CD4-positive, alpha-beta memory T cell (primary cell): Measurements from ENCODE around the gene TCF15. TPM values are rescaled to one million over a fixed set of nuclear protein-coding genes. Genes with fewer than 3 reads are reported as not detected.

ENCODE experiments used
- CTCF ChIA-PET: fragments of 350-600 bp; sonication (Branson Sonifier 250); formaldehyde crosslinking; loops from one replicate; lab custom pipeline; 2021; ENCODE audit warnings: inconsistent platforms; ENCODE audit not compliant: partially characterized antibody; lab: Charles Lee
- POLR2A ChIA-PET: fragments of 350-600 bp; sonication (Branson Sonifier 250); formaldehyde crosslinking; loops from one replicate; lab custom pipeline; 2021; ENCODE audit not compliant: partially characterized antibody; lab: Charles Lee
- DNase-seq, 5 donors: peaks; one replicate each; pipeline versions ENCODE4 v3.0.0 to v3.0.0-alpha.2; 2020 to 2022; ENCODE audit warnings: mixed read lengths in 1 of 5
- H3K27ac ChIP-seq: one replicate; pipeline ENCODE4 v1.7.0; 2013; ENCODE audit warnings: low read depth, low read length
- H3K27me3 ChIP-seq: 2 replicates; pipeline ENCODE4 v1.7.0; 2013; ENCODE audit warnings: mild to moderate bottlenecking, low read length, moderate library complexity; ENCODE audit not compliant: insufficient read depth
- H3K36me3 ChIP-seq: 2 replicates; pipeline ENCODE4 v1.7.0; 2013; ENCODE audit warnings: mild to moderate bottlenecking, low read length, moderate library complexity; ENCODE audit not compliant: insufficient read depth
- H3K4me1 ChIP-seq: 2 replicates; pipeline ENCODE4 v1.7.0; 2013; ENCODE audit warnings: mild to moderate bottlenecking, low read length, moderate library complexity; ENCODE audit not compliant: insufficient read depth
- H3K4me3 ChIP-seq, 2 donors: one replicate each; pipeline ENCODE4 v1.7.0; 2013; ENCODE audit warnings: low read length in 2 of 2, mild to moderate bottlenecking in 1 of 2
- H3K9me3 ChIP-seq, 2 donors: one replicate each; pipeline ENCODE4 v1.7.0; 2013; ENCODE audit warnings: low read length in 2 of 2, control low read depth in 1 of 2; ENCODE audit not compliant: control insufficient read depth in 1 of 2
- H3K27ac Mint-ChIP-seq, 7 donors: one replicate each; pipeline ENCODE4 v1.8.0; 2020 to 2021; ENCODE audit warnings: mixed read lengths in 7 of 7, mild to moderate bottlenecking in 6 of 7, inconsistent platforms in 3 of 7, moderate library complexity in 3 of 7
- H3K27me3 Mint-ChIP-seq, 2 donors: one replicate each; pipeline ENCODE4 v1.8.0; 2020 to 2021; ENCODE audit warnings: mixed read lengths in 2 of 2
- H3K36me3 Mint-ChIP-seq, 2 donors: one replicate each; pipeline ENCODE4 v1.8.0; 2020 to 2021; ENCODE audit warnings: mixed read lengths in 2 of 2, inconsistent platforms in 1 of 2, mild to moderate bottlenecking in 1 of 2
- H3K4me1 Mint-ChIP-seq, 4 donors: one replicate each; pipeline ENCODE4 v1.8.0; 2020 to 2021; ENCODE audit warnings: mixed read lengths in 4 of 4, mild to moderate bottlenecking in 1 of 4
- H3K4me3 Mint-ChIP-seq, 8 donors: one replicate each; pipeline ENCODE4 v1.8.0; 2020 to 2021; ENCODE audit warnings: mixed read lengths in 8 of 8, mild to moderate bottlenecking in 7 of 8, moderate library complexity in 6 of 8, inconsistent platforms in 3 of 8
- H3K9me3 Mint-ChIP-seq, 8 donors: one replicate each; pipeline ENCODE4 v1.8.0; 2020 to 2021; ENCODE audit warnings: mixed read lengths in 8 of 8, mild to moderate bottlenecking in 5 of 8, inconsistent platforms in 3 of 8, moderate library complexity in 1 of 8
- intact Hi-C: fragments of 100-400 bp; cut with micrococcal nuclease; formaldehyde crosslinking; loops from one replicate; pipeline ENCODE4 v1.15.1; 2023
- polyA plus RNA-seq, 2 donors: library from polyadenylated mRNA; unstranded; fragments of 300-500 nt; fragmentation: Illumina TruSeq; gene quantifications; one replicate each; pipeline ENCODE4 v1.2.3, GENCODE V29; 2021
- total RNA-seq, 2 experiments: library from RNA; stranded (reverse); gene quantifications; one replicate each; pipeline ENCODE4 v1.2.3, GENCODE V29; 2021

TCF15 gene
- total and polyA plus RNA-seq, 4 experiments from 2014 or later, result not detected

DNA sequence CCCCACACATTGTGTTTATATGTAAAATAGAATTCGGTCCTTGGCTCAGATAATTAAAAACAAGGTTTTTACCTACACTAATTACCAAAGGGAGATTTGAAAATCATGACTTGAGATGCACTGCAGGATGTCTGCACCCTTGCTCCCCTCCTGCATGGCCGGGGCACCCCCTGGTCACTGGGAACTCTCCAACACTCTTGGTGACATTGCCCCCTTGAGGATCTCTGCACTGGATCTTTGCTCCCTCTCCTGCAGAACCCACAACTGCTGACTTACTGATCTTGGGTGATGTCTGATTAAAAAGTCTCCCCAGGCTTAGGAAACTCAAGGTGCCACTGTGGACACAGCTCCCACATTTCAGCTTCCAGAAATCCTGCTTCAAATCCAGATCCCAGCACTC is 49.4 kb downstream of the TCF15 start:
- DNase-seq, result no peak
- Histone ChIP-seq H3K27ac (no peak overlapping the region), H3K4me1 (no peaks in the 10 kb centered on the region), H3K4me3 (no peak overlapping the region), H3K27me3 (no peaks in the 10 kb centered on the region), H3K9me3 (no peaks in the 10 kb centered on the region), H3K36me3 (no peaks in the 10 kb centered on the region)
- Mint-ChIP-seq H3K9me3 (no peaks in the 10 kb centered on the region), H3K4me3 (no peak overlapping the region), H3K27me3 (peaks cover 9 to 22% of the 10 kb centered on the region in 2 donors), H3K27ac (no peak overlapping the region), H3K4me1 (peaks cover 0 to 5% (median 2%) of the 10 kb centered on the region in 4 donors), H3K36me3 (no peaks in the 10 kb centered on the region)
- intact Hi-C loops, result loop anchor here (1.0 to 10.0 kb wide), 3 partner anchors 85 to 174 kb away; no protein-coding TSS in a partner anchor
- ChIA-PET POLR2A (no interaction called here), CTCF (interaction anchor here (1.1 kb wide), 1 partner anchor 52 kb away, joined by 3 read pairs; no protein-coding TSS in a partner anchor)

- DNase-seq, result no peak
- CTCF ChIA-PET, result no interaction called here
- POLR2A ChIA-PET, result no interaction called here
- H3K27ac ChIP-seq, result no peak overlapping the region
- Mint-ChIP-seq H3K27me3 (peaks cover 21 to 29% of the 10 kb centered on the region in 2 donors), H3K4me3 (peak overlapping the region in 1 of 8 donors; percentile 24), H3K9me3 (no peaks in the 10 kb centered on the region), H3K4me1 (peaks cover 0 to 5% (median 2%) of the 10 kb centered on the region in 4 donors), H3K27ac (no peak overlapping the region), H3K36me3 (no peaks in the 10 kb centered on the region)
- H3K4me1 ChIP-seq, result no peaks in the 10 kb centered on the region
- H3K9me3 ChIP-seq, result no peaks in the 10 kb centered on the region
- no peaks in the 10 kb centered on the region for H3K27me3 ChIP-seq
- no peak overlapping the region for H3K4me3 ChIP-seq
- no peaks in the 10 kb centered on the region for H3K36me3 ChIP-seq
- intact Hi-C loops, result no loop called here
These were observed 52.0 kb downstream of the TCF15 start for GRCh38 chr20:558117-558516.

- Mint-ChIP-seq H3K4me1 (peaks cover 0 to 5% (median 2%) of the 10 kb centered on the region in 4 donors), H3K27me3 (peaks cover 26 to 32% of the 10 kb centered on the region in 2 donors), H3K36me3 (no peaks in the 10 kb centered on the region), H3K27ac (peak overlapping the region in 1 of 7 donors; percentile 17), H3K4me3 (no peak overlapping the region), H3K9me3 (no peaks in the 10 kb centered on the region)
- ChIA-PET POLR2A (no interaction called here), CTCF (no interaction called here)
- H3K27me3 ChIP-seq, result no peaks in the 10 kb centered on the region
- no peaks in the 10 kb centered on the region for H3K4me1 ChIP-seq
- no peak overlapping the region for H3K4me3 ChIP-seq
- no peaks in the 10 kb centered on the region for H3K9me3 ChIP-seq
- H3K27ac ChIP-seq, result no peak overlapping the region
- no peak for DNase-seq
- intact Hi-C loops, result no loop called here
- H3K36me3 ChIP-seq, result no peaks in the 10 kb centered on the region
These were observed 53.1 kb downstream of the TCF15 start for GRCh38 chr20:556984-557383.

DNA sequence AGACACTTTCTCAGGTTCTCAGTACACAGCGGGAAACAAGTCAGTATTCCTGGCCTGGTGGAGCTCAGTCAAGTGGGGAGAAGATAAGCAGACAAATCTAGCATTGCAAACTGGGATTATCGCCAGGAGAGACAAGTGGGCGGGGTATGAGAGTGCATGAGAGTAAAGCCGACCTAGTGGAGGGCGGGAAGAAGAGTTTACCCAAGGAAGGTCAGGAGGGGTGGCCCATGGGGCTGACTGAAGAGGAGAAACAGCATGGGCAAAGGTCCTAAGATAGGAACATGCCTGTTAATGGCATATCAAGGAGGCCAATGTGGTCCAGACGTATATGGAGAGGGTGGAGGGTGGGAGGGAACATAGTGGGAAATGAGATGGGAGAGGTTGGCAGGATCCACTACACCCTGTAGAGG is 54.1 kb downstream of the TCF15 start:
- no peaks in the 10 kb centered on the region for H3K9me3 ChIP-seq
- no peak overlapping the region for H3K4me3 Mint-ChIP-seq
- H3K27ac ChIP-seq, result no peak overlapping the region
- peaks cover 0 to 2% (median 0%) of the 10 kb centered on the region in 8 donors for H3K9me3 Mint-ChIP-seq
- H3K4me1 Mint-ChIP-seq, result no peaks in the 10 kb centered on the region
- intact Hi-C loops, result no loop called here
- no peak for DNase-seq
- H3K4me1 ChIP-seq, result no peaks in the 10 kb centered on the region
- ChIA-PET CTCF (no interaction called here), POLR2A (no interaction called here)
- peaks cover 29 to 32% of the 10 kb centered on the region in 2 donors for H3K27me3 Mint-ChIP-seq
- no peaks in the 10 kb centered on the region for H3K27me3 ChIP-seq
- no peak overlapping the region for H3K4me3 ChIP-seq
- H3K36me3 ChIP-seq, result no peaks in the 10 kb centered on the region
- peak overlapping the region in 1 of 7 donors; percentile 26 for H3K27ac Mint-ChIP-seq
- no peaks in the 10 kb centered on the region for H3K36me3 Mint-ChIP-seq

Other genes starting within 250 kb of the TCF15 start
- gene TRIB3, start 229.5 kb downstream of the TCF15 start, total RNA-seq, result 1 to 10 TPM; 7.2 to 8.1 TPM
- gene TRIB3, start 229.5 kb downstream of the TCF15 start, polyA plus RNA-seq, result 10 to 100 TPM in 1 of 2 donors, 1 to 10 TPM in 1; 8.7 to 12.4 TPM
- 100 to 1,000 TPM; 109 to 118 TPM for gene RBCK1, start 202.0 kb downstream of the TCF15 start, total RNA-seq
- 10 to 100 TPM; 75.2 to 84.4 TPM for gene RBCK1, start 202.0 kb downstream of the TCF15 start, polyA plus RNA-seq
- 10 to 100 TPM; 42.1 to 42.9 TPM for gene TBC1D20, start 147.8 kb downstream of the TCF15 start, total RNA-seq
- 10 to 100 TPM; 19.3 to 22.8 TPM for gene TBC1D20, start 147.8 kb downstream of the TCF15 start, polyA plus RNA-seq
- 10 to 100 TPM; 81.6 to 87.8 TPM for gene CSNK2A1, start 66.5 kb downstream of the TCF15 start, total RNA-seq
- 10 to 100 TPM; 45.2 to 48.2 TPM for gene CSNK2A1, start 66.5 kb downstream of the TCF15 start, polyA plus RNA-seq
- 1 to 10 TPM; 6.9 to 7.4 TPM for gene SRXN1, start 42.9 kb upstream of the TCF15 start, total RNA-seq
- gene SRXN1, start 42.9 kb upstream of the TCF15 start, polyA plus RNA-seq, result 10 to 100 TPM; 10.4 to 17.2 TPM
- gene SCRT2, start 65.5 kb upstream of the TCF15 start, total RNA-seq, result not detected
- not detected for gene SCRT2, start 65.5 kb upstream of the TCF15 start, polyA plus RNA-seq
- gene SLC52A3, start 158.2 kb upstream of the TCF15 start, total RNA-seq, result not detected
- gene SLC52A3, start 158.2 kb upstream of the TCF15 start, polyA plus RNA-seq, result not detected
- gene FAM110A, start 223.4 kb upstream of the TCF15 start, total RNA-seq, result 10 to 100 TPM; 19.8 to 21.7 TPM
- gene FAM110A, start 223.4 kb upstream of the TCF15 start, polyA plus RNA-seq, result 10 to 100 TPM in 1 of 2 donors, 1 to 10 TPM in 1; 8.1 to 15.4 TPM